ENCODE data around the gene SLC25A39.
A peak's percentile ranks its signal among the peaks of the same experiment; 100 is the strongest.
"Not testable (repeated sequence)": the region's sequence is repeated elsewhere in the genome, so short reads cannot be mapped to it uniquely, and the experiment has no call there.

SLC25A39 gene

DNA sequence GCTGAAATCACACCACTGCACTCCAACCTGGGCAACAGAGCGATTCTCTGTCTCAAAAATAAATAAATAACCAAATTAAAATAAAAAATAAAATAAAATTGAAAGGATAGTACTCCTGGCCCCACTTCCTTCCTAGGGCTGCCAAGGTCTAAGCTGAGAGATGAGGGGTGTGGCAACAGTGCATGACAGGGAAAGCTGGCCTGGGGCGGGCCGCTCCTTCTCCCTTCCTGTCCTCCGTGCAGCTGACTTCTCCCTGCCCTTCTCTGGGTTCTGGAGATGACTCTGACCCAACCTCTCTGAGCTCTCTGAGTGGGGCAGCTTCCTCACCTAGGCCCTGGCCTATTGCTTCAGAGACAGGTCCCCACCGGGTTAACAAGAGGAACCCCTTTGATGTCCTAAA is 8.7 kb upstream of the SLC25A39 start:
- no peak for DNase-seq

DNA sequence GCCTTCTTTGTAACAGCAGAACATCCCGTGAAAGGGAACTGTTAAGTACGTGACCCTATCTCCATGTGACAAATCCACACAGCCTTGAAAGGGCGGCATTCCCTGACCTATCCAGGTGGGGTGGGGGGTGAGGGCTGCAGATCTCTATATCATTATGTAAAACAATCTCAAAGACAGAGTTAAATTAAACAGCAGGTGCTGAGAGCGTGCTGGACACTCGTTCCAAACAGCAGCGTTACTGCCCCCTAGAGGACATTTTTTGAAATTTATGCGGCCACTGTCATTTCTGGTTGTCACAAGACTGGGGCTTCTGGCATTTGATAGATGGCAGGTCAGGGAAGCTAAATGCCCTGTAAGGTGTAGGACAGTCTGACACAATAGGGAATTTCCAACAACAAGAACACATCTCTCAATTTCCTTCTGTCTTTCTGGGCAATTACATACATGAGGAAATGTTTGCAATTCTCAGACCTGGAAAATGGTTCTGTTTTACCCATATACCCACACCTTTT is 6.7 kb upstream of the SLC25A39 start:
- peak; percentile 50 to 57 for DNase-seq

DNA sequence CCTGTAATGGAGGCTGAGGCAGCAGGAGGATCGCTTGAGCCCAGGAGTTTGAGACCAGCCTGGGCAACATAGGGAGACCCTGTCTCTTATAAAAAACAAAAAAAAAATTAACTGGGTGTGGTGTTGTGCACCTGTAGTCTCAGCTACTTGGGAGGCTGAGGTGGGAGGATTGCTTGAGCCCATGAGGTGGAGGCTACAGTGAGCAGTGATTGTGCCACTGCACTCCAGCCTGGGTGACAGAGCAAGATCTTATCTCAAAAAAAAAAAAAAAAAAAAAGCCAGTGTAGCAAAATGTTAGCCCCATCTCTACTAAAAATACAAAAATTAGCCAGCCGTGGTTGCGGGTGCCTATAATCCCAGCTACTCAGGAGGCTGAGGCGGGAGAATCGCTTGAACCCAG is 5.6 kb upstream of the SLC25A39 start:
- not testable (repeated sequence) for DNase-seq

DNA sequence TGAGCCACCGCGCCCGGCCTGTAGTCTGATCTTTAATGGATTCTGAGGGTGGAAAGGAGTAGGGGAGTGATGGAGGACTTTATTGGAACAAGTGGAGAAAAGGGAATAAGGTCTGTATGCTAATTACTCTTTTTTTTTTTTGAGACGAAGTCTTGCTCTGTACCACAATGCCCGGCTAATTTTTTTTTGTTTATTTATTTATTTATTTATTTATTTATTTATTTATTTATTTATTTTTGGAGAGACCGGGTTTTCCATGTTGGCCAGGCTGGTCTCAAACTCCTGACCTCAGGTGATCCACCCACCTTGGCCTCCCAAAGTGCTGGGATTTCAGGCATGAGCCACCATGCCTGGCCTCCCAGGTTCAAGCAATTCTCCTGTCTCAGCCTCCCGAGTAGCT is 4.9 kb upstream of the SLC25A39 start:
- DNase-seq: not testable (repeated sequence)

DNA sequence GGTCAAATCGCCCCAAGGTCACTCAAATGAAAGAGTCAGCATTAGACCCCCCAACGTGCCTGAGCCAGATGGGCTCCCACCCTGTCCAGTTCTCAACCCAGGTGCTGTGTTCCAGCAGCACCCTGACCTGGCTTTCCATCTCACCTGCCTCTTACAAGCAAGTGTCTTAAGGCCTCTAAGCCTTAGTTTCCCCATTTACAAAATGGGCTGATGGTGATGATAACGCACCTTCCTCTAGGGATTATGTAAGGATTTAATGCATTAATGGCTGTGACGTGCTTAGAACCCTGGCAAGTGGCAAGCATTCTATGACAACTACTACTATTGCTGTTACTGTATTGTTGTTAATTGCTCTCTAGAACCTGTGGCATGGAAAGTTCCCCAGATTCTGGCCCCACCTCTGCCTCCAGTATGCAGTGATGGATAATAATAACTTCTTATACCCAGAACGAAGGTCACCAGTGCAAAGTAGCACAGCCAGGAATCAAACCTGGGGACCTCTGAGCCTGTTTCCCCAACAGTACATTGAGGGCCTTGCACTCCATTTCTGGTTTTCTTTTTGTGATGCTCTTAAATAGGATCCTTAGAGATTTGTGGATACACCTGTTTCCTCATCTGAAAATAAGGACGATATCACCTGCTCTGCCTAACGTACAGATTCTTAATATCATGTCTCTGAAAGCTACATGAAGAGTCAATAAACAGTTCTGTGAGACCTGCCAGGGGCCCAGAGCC is 3.3 kb upstream of the SLC25A39 start:
- DNase-seq: no peak

DNA sequence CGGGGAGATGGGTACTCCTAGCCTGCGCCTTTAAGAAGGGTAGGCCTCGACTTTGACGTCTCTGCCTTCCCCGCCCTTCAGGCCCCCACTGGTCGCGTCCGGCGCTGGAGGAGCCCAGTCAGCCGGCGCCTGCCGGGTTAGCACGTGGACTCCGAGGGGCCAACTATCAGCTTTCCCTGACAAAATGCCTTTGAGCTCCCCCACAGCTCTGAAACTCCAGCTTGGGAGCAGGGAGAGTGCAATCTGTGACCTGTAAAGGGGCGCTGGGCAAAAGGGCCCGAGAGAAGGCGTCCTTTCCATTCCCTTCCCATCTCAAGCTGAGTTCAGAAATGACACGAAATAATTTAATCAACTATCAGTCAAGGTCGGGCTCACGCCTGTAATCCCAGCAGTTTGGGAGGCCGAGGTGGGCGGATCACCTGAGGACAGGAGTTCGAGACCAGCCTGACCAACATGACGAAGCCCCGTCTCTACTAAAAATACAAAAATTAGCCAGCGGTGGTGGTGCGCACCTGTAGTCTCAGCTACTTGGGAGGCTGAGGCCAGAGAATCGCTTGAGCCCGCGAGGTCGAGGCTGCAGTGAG is 2.3 kb upstream of the SLC25A39 start:
- peak; percentile 89 to 95 for DNase-seq

DNA sequence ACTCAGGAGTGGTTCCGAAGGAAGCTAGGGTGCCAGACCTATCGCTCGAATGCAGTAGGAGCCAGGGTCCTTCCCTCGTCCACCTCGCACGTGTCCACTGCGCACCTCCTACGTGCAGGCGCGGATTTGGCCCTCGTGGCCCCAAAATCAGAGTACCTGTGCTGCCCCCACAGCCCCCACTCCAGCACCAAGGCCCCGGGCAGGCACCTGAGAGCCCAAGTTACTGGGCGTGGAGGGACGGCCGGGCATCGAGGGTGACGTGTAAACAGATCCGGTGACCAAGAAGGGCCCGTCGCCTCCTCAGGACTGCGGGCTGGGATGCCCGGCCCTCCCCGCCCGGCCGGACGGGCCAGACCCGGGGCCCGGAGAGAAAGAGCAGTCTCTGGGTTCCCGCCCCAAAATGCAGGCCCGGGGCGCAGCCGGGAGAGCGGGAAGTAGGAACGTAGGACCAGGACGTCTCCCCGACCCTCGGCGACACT is 492 bp downstream of the SLC25A39 start:
- DNase-seq: no peak

DNA sequence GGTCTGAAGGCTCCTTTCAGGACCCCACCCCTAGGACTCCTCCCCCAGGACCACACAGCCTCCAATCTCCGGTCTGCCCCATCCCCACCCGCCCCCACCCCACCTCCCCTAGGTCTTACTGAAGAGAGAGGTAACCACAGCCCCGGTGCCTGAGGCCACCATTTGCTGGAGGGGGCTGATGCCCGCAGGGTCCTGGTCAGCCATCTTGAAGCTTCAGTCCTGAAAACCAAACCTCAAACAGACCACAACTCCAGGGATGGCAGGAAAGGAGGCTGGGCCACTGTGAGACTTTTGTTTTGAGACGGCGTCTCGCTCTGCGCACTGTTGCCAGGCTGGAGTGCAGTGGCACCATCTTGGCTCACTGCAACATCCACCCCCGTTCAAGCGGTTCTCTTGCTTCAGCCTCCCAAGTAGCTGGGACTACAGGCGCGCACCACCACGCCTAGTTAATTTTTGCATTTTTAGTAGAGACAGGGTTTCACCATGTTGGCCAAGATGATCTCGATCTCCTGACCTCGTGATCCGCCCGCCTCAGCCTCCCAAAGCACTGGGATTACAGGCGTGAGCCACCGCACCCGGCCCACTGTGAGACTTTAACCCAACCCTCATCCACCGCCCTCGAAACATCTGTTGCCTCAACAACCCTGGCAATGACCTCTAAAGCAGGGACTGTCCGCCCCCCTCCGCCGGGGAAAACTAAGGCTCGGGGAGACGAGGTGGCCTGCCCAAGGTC is 1.1 kb downstream of the SLC25A39 start:
- DNase-seq: no peak

DNA sequence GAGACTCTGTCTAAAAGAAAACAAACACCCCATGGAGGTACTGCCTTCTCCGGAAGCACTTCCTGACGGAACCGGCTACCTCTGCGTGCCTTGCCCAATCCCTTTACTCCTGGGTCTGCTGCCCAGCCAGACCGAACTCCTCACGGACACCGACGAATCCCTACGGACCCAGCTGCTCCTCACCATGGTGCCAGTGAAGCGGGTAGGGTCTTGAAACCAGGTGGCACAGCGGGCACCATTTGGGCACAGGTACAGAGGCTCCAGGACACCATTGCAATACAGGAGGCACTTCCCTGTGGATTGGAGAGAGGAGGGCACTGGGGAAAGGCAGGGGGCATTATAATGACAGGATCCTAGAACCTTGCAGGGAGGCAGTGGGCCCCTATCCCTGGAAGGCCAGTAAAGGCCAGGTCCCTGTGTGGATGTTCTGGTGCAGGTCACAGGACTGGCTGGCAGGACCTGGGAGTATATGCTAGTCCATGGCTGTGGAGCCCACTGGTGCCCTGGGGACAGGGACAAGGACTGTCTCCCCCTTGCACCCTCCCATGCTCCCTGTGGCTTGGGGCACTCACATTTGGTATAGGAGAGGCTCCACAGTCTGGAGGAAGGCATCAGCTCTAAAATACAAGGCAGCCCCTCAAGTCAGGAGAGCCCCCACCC is 2.3 kb downstream of the SLC25A39 start:
- DNase-seq: no peak

DNA sequence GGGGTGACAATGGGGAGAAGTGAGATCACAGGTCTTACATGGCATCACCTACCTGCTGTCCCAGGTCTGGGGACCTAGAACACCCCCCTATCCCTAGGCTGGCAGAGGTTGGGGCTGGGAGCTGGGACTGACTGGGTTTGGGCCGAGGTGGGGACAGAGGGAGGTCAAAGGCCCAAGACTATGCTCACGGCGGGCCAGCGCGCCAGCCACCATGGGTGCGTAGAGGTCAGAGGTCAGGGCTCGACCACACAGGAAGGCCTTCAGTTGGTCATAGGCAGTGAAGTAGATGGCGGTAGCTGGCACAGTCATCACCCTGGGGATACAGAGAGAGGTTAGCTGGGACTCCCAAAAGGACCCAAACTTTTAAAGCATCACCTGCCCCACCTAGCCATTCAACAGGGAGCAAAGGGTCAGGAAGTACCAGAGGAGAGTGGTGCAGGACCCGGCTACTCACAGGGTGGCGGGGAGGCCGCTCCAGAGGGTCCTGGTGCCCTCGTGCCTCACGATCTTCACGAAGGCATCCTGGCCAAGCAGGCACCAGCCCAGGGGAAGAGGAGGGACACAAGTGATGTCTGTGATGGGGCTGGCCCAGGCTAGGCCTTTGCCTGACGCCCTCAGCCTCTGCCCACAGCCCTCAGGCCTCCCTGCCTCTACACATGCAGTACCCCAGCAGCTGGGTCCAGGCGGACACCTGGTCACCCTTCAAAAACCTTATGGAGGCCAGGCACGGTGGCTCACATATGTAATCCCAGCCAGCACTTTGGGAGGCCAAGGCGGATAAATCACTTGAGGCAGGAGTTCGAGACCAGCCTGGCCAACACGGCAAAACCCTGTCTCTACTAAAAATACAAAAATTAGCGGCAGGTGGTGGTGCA is 3.1 kb downstream of the SLC25A39 start:
- DNase-seq: no peak

DNA sequence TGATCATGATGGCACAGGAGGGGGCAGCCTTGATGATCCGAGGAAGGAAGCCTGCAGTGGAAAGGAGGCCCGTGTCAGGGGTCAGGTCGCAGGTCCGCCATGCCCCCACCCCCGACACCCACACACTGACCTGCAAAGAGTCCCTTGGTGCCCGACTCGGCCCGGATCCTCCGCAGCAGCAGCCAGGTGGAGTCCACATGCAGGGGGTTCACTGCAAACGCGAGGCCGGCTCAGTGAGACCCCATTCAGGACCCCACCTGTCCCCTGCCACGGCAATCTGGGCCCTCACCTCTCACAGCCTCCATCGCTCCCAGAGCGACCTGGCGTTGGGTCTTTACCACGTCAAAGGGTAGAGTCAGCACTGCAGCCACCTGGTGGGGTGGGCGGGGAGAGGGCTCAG is 4.6 kb downstream of the SLC25A39 start:
- DNase-seq: no peak

DNA sequence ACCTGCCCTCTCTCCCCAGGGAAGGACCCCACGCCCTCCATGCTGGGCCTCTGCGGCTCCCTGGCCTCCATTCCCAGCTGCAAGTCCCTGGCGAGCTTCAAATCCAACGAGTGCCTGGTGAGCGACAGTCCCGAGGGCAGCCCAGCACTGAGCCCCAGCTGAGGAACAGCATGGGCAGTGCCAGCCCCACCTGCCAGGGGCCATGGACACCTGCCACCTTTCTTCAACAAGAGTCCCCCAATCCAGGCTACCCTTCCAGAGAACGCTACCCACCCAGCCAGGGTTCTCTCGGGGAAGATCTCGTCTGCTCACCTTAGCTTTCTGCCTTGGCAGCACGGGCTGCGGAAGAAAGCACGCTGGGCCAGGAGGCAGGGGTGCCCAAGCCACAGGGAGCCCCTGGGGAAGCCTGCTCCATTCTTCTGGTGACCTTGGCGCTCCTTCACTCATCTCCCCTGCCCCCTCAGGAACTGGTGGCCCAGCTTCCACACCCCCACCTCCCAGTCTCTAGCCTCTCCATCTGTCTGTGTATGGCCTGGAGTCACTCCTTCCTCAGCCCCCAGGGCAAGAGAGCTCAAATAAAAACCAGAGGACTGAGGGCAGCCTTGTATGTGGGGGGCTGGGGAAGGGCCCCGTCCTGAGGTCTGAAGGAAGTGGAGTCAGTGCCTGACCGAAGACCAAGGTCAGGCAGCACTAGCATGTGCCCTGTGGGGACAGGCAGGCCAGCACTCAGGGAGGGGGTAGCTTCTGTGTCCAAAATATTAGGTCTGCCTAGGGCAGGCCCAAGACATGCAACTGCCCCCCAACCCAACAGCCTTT is 6.3 kb downstream of the SLC25A39 start:
- no peak for DNase-seq

DNA sequence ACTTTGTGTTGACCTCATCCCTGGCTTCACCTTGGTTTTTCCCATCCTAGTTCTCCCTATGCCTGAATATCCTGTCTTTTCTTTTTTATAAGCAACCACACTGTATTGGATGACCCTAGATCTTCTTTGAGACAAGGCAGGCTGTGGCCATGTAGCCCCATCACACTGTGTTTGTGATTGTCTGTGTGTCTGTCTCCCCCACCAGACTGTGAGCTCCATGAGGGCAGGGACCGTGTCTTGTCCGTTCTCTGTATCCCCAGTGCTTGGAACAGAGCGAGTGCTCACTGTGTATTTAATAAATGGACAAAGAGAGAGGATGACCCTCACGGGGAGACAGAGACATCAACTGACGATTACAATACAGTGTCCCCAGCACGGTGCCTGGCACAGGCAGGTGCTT is 7.1 kb downstream of the SLC25A39 start:
- DNase-seq: no peak

DNA sequence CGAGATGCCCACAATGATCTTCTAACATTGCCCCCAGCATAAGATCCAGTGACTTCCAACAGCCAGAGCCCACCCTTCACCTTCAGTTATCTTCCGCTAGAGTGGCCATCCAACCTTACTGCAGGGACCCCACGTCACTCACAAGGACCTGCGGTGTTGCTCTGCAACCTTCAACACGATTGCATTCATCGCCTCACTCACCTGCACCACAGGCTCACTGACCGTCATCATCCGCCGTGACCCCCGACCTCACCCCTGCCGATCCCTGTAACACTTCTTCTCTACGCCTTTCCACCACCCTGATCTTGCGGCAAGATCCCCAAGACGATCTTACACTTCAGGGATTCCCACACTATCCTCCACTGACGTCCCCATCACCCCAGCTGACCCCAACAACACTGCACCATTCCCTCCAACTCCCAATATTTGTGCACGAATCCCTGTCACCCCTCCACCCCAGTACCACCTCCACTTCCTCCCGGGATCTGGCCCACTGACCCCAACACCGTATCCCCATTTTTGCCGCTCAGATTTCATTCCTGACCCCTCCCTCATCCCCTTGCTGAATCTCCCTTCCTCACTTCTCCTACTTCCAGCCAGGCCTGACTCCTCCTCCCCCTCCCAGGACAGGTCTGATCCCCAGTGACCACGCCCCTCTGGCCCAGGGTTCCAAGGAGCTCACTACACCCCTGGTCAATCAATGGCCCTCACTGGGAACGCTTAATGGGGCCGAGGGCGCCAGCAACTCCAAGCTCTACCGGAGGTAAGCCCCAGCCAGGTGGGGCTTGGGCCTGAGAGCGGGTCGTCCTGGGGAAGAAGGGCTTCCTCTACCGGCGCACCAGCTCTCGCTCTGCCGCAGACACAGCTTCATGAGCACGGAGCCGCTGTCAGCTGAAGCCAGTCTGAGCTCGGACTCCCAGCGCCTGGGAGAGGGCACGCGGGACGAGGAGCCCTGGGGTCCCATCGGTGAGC is 8.6 kb downstream of the SLC25A39 start:
- no peak for DNase-seq

DNA sequence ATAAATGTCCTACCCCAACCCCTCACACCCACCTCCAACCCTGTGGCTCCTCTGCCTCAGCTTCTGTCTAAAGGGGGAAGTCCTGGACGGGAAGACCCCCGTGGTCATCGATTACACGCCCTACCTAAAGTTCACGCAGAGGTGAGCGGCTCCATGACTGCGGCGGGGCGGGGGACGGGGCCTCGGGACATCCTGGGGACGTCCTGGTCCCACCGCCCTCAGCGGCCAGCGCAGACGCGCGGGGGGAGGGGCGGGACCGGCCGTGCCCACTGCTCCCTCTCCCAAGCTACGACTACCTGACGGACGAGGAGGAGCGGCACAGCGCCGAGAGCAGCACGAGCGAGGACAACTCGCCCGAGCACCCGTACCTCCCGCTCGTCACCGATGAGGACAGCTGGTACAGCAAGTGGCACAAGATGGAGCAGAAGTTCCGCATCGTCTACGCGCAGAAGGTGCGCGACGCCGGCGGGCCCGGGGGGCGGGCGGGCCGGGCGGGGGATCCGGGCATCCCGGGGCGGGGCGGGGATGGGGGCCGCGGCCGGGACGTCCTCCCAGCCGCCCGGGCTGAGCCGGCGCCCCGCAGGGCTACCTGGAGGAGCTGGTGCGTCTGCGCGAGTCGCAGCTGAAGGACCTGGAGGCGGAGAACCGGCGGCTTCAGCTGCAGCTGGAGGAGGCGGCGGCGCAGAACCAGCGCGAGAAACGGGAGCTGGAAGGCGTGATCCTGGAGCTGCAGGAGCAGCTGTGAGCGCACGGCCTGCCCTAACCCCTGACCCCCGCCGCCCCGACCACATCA is 9.6 kb downstream of the SLC25A39 start:
- peak; percentile 35 to 46 for DNase-seq

DNA sequence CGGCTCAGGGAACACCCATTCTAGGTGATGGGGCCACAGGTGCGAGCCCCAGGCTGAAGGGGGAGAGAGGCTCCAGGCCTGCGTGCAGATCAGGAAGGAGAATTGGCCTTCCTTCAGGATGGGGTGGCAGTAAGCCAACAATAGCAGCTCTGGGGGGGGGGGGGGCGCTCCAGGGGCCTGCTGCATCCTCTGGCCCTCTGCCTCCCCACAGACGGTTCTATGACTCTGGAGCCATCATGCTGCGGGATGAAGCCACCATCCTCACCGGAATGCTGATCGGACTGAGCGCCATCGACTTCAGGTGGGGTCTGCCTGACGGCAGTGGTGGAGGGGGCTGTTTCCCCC is 10.1 kb downstream of the SLC25A39 start:
- DNase-seq: no peak

DNA sequence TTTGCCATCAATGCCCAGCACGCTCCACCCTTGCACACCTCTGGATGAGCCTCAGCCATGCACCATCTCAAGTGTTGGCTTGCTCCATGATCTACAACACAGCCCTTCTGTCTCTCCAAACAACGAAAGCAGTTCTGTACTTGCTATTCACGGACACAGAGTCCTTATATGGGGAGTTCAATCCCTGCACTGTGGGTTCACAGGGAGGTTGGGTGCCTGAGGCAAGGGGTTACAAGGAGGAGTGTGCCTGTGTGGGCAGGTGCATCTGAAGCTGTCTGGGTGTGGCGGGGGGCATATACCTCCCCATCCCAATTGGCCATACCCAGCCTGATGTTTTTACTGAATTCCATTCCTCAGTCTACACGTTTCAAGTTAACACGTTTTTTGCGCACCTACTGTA is 10.6 kb downstream of the SLC25A39 start:
- DNase-seq: no peak

DNA sequence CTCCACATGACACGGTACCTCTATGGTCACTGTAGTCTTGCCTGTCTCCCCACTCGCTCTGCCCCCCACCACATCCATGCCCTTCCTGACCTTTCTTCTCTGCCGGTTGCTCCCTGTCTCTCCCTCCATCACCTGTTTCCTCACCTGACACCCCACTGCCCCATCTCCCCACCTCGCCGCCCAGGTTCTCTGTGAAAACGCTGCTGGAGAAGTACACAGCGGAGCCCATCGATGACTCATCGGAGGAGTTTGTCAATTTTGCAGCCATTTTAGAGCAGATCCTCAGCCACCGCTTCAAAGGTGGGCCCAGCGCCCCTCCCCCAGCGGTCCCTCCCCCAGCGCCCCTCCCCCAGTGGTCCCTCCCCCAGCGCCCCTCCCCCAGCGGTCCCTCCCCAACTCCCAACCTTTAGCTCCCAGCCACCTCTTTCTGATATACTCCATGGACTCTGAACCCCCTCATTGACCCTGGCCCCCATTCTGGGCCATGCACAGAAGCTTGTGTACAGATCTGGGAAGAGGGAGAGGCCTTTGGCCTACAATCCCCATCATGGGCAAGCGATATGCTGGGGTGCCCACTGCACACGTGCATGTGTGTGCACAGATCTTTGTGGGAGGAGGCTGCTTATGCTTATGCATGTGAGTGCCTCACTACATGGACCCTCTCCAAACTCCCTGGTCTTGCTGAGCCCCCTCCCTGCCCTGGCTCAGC is 12.1 kb downstream of the SLC25A39 start:
- DNase-seq: no peak

Data from stimulated activated CD4-positive, alpha-beta T cell treated with anti-CD3 and anti-CD28 coated beads, Interleukin-4, amount 100 ng/mL, for 4 hours (primary cell).